GM21367 (cell line): ENCODE results near the gene FAM217B.

Experiments used
- ATAC-seq: cut with Tn5 transposase; IDR thresholded peaks from one replicate; pipeline ENCODE4 v1.9.1; 2021; ENCODE audit not compliant: unreplicated experiment

FAM217B gene

GRCh38 chr20:59972037-59972801 lies 32.0 kb downstream of the FAM217B start:
- ATAC-seq = no peak

GRCh38 chr20:59976156-59976782 lies 36.1 kb downstream of the FAM217B start:
- no peak for ATAC-seq

- ATAC-seq = no peak
Observed at GRCh38 chr20:59977086-59977485, 36.9 kb downstream of the FAM217B start.

- no peak for ATAC-seq
Observed at GRCh38 chr20:59983076-59983475, 42.9 kb downstream of the FAM217B start.

GRCh38 chr20:59984541-59984940 lies 44.4 kb downstream of the FAM217B start:
- ATAC-seq = no peak

GRCh38 chr20:59985164-59985563 lies 45.0 kb downstream of the FAM217B start:
- no peak for ATAC-seq

- no peak for ATAC-seq
Observed at GRCh38 chr20:59985864-59986263, 45.7 kb downstream of the FAM217B start.

- ATAC-seq = no peak
Observed at GRCh38 chr20:59987135-59987534, 46.9 kb downstream of the FAM217B start.

GRCh38 chr20:59988141-59988540 lies 48.0 kb downstream of the FAM217B start:
- ATAC-seq = no peak

GRCh38 chr20:59992526-59993084 lies 52.4 kb downstream of the FAM217B start:
- ATAC-seq = no peak

- no peak for ATAC-seq
Observed at GRCh38 chr20:59993736-59994430, 53.7 kb downstream of the FAM217B start.

GRCh38 chr20:59994697-59995122 lies 54.5 kb downstream of the FAM217B start:
- no peak for ATAC-seq

GRCh38 chr20:59996108-59996507 lies 55.9 kb downstream of the FAM217B start:
- no peak for ATAC-seq

- no peak for ATAC-seq
Observed at GRCh38 chr20:59997896-59998295, 57.7 kb downstream of the FAM217B start.
